ENCODE results near the gene FAR2. TPM values are rescaled to one million over a fixed set of nuclear protein-coding genes. Genes with fewer than 3 reads are reported as not detected.

The FAR2 gene
- total RNA-seq, 1 donor from 2014 or later, result 19.5 TPM

DNA sequence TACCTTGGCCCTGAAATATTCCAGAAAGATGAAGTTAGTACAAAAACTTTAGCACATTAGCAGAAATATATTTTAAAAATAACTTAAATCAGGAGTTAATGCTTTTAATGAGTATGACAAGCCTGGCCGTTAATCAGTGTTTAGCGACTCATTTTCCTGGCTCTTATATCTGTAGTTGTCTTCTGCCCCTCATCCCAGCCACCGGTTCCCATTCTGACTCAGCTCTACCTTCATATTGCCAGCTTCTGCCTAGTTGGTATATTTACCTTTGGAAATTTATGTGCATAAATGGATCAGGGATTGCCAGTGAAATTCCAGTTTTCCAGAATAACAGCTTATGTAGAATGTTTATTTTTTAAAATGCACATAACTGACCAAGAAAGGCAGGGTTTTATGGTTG lies 152.0 kb downstream of the FAR2 start:
- Mint-ChIP-seq H3K9me3 (no peaks in the 10 kb centered on the region), H3K4me1 (peaks cover 4% of the 10 kb centered on the region), H3K4me3 (no peak overlapping the region), H3K27ac (no peak overlapping the region), H3K27me3 (ENCODE audit: insufficient read depth, low read depth) (no peaks in the 10 kb centered on the region), H3K36me3 (no peaks in the 10 kb centered on the region)
- Histone ChIP-seq H3K27me3 (no peaks in the 10 kb centered on the region), H3K27ac (no peak overlapping the region), H3K4me3 (no peak overlapping the region), H3F3A (ENCODE audit: low read depth) (no peaks in the 10 kb centered on the region), H3K9ac (no peak overlapping the region), H3K36me3 (no peaks in the 10 kb centered on the region), H3K79me2 (ENCODE audit: low read depth) (no peaks in the 10 kb centered on the region), H4K20me1 (ENCODE audit: low read depth) (no peaks in the 10 kb centered on the region), H3K4me1 (no peaks in the 10 kb centered on the region), H2AFZ (replicated peaks) (no peak overlapping the region), H3K9me3 (ENCODE audit: low read depth) (no peaks in the 10 kb centered on the region), H3K4me2 (no peak overlapping the region)
- DNase-seq (ENCODE audit: low spot score), result no peak
- TF ChIP-seq EZH2 (IDR thresholded peaks at IDR 0.05) (no peak), EZH2phosphoT487 (IDR thresholded peaks at IDR 0.05) (no peak)
- TF ChIP-seq, protein P1, sequence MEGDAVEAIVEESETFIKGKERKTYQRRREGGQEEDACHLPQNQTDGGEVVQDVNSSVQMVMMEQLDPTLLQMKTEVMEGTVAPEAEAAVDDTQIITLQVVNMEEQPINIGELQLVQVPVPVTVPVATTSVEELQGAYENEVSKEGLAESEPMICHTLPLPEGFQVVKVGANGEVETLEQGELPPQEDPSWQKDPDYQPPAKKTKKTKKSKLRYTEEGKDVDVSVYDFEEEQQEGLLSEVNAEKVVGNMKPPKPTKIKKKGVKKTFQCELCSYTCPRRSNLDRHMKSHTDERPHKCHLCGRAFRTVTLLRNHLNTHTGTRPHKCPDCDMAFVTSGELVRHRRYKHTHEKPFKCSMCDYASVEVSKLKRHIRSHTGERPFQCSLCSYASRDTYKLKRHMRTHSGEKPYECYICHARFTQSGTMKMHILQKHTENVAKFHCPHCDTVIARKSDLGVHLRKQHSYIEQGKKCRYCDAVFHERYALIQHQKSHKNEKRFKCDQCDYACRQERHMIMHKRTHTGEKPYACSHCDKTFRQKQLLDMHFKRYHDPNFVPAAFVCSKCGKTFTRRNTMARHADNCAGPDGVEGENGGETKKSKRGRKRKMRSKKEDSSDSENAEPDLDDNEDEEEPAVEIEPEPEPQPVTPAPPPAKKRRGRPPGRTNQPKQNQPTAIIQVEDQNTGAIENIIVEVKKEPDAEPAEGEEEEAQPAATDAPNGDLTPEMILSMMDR (IDR thresholded peaks at IDR 0.05), result no peak

DNA sequence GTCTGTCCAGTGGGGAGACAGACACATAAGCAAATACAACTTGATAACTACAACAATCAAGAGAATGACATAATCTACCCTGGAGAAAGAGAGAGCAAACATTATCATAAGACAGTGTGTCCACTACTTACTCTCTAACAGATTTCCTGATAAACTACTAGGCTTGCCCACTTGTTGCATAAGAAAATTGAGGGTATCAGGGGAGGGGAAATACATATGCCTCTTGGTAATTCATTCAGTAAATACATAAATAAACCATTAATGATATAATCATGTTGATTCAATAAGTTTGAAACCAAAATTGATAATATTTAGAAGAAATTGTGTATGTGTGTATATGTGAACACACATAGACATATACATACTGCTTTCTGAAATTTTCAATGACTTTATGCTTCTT lies 155.3 kb downstream of the FAR2 start:
- Mint-ChIP-seq H3K4me3 (no peak overlapping the region), H3K36me3 (no peaks in the 10 kb centered on the region), H3K4me1 (no peaks in the 10 kb centered on the region), H3K27ac (no peak overlapping the region), H3K27me3 (ENCODE audit: insufficient read depth, low read depth) (no peaks in the 10 kb centered on the region), H3K9me3 (no peaks in the 10 kb centered on the region)
- no peak for DNase-seq (ENCODE audit: low spot score)
- H3K4me2 ChIP-seq, result no peak overlapping the region
- no peaks in the 10 kb centered on the region for H3K9me3 ChIP-seq (ENCODE audit: low read depth)
- TF ChIP-seq EZH2 (IDR thresholded peaks at IDR 0.05) (no peak), EZH2phosphoT487 (IDR thresholded peaks at IDR 0.05) (no peak)
- TF ChIP-seq, protein P1 (IDR thresholded peaks at IDR 0.05), result no peak
- no peak overlapping the region for H2AFZ ChIP-seq (replicated peaks)
- H3K4me3 ChIP-seq, result no peak overlapping the region
- H3K9ac ChIP-seq, result no peak overlapping the region
- no peaks in the 10 kb centered on the region for H3F3A ChIP-seq (ENCODE audit: low read depth)
- no peak overlapping the region for H3K27ac ChIP-seq
- no peaks in the 10 kb centered on the region for H3K79me2 ChIP-seq (ENCODE audit: low read depth)
- H3K4me1 ChIP-seq, result no peaks in the 10 kb centered on the region
- H3K36me3 ChIP-seq, result no peaks in the 10 kb centered on the region
- no peaks in the 10 kb centered on the region for H4K20me1 ChIP-seq (ENCODE audit: low read depth)
- no peaks in the 10 kb centered on the region for H3K27me3 ChIP-seq

DNA sequence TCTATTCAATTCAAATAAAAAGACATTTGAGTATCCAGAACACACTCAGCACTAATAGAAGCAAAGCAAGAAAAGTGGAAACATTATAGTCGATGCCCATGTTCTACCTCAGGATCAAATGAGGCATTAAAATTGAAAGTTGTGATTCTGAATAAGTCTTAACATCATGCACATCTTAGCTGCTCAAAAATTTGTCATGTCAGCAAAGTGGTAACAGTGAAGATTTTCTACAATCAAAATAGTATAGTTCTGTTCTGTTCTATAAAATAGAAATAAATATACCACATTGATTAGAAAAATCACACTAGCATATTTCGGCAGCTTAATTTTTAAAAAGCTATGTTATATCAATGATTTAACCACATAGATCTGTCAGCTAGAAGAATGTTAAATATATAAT lies 157.2 kb downstream of the FAR2 start:
- no peak for TF ChIP-seq EZH2phosphoT487 (IDR thresholded peaks at IDR 0.05)
- no peak for TF ChIP-seq EZH2 (IDR thresholded peaks at IDR 0.05)
- TF ChIP-seq, protein P1 (IDR thresholded peaks at IDR 0.05), result no peak
- Mint-ChIP-seq H3K4me3 (no peak overlapping the region), H3K36me3 (no peaks in the 10 kb centered on the region), H3K4me1 (no peaks in the 10 kb centered on the region), H3K27me3 (ENCODE audit: insufficient read depth, low read depth) (no peaks in the 10 kb centered on the region), H3K27ac (no peak overlapping the region), H3K9me3 (no peaks in the 10 kb centered on the region)
- Histone ChIP-seq H3K4me1 (no peaks in the 10 kb centered on the region), H3K4me2 (no peak overlapping the region), H3K4me3 (no peak overlapping the region), H3K9ac (no peak overlapping the region), H3K27me3 (no peaks in the 10 kb centered on the region), H2AFZ (replicated peaks) (no peak overlapping the region), H3F3A (ENCODE audit: low read depth) (no peaks in the 10 kb centered on the region), H4K20me1 (ENCODE audit: low read depth) (no peaks in the 10 kb centered on the region), H3K27ac (no peak overlapping the region), H3K9me3 (ENCODE audit: low read depth) (no peaks in the 10 kb centered on the region), H3K36me3 (no peaks in the 10 kb centered on the region), H3K79me2 (ENCODE audit: low read depth) (no peaks in the 10 kb centered on the region)
- no peak for DNase-seq (ENCODE audit: low spot score)

All from neural progenitor cell (in vitro differentiated cells).